Stimulated activated CD4-positive, alpha-beta T cell treated with anti-CD3 and anti-CD28 coated beads, Interleukin-1b, Interleukin-23, amount 100 ng/mL, for 24 hours (primary cell): ENCODE results near the gene CHD2.

Experiments used
- DNase-seq, 4 experiments: peaks; one replicate each; pipeline ENCODE4 v3.0.0-alpha.2; 2020; ENCODE audit warnings: low read depth in 4 of 4, low spot score in 1 of 4

The CHD2 gene

GRCh38 chr15:93066834-93067648, 166.9 kb downstream of the CHD2 start:
- no peak for DNase-seq

GRCh38 chr15:93067649-93068085, 167.5 kb downstream of the CHD2 start:
- no peak for DNase-seq

- no peak for DNase-seq
These were observed 168.6 kb downstream of the CHD2 start for GRCh38 chr15:93068581-93069199.

- DNase-seq = no peak
These were observed 170.0 kb downstream of the CHD2 start for GRCh38 chr15:93070132-93070531.

- no peak for DNase-seq
These were observed 170.6 kb downstream of the CHD2 start for GRCh38 chr15:93070551-93071296.

- DNase-seq = no peak
These were observed 171.4 kb downstream of the CHD2 start for GRCh38 chr15:93071469-93071936.

- DNase-seq = no peak
These were observed 171.9 kb downstream of the CHD2 start for GRCh38 chr15:93072011-93072410.

- DNase-seq = no peak
These were observed 172.6 kb downstream of the CHD2 start for GRCh38 chr15:93072411-93073394.

- DNase-seq = no peak
These were observed 173.4 kb downstream of the CHD2 start for GRCh38 chr15:93073465-93073952.

- no peak for DNase-seq
These were observed 174.5 kb downstream of the CHD2 start for GRCh38 chr15:93074599-93074998.

- DNase-seq = no peak
These were observed 176.1 kb downstream of the CHD2 start for GRCh38 chr15:93076217-93076616.

- DNase-seq = no peak
These were observed 176.8 kb downstream of the CHD2 start for GRCh38 chr15:93076875-93077274.
